Measurements from ENCODE around the gene ESCO1.

ESCO1 gene

GRCh38 chr18:21584391-21584790, 16.1 kb downstream of the ESCO1 start:
- Histone ChIP-seq H3K27ac (no peak overlapping the region), H3K27me3 (replicated peaks) (no peaks in the 10 kb centered on the region), H3K4me3 (ENCODE audit: low read depth, low read length) (no peak overlapping the region), H3K36me3 (replicated peaks) (peaks cover 2% of the 10 kb centered on the region)
- in situ Hi-C loops (cut with HindIII; ENCODE audit: low pct_ligation_motif_present, low sequenced_read_pairs) = no loop called here
- TF ChIP-seq CTCF (IDR thresholded peaks at IDR 0.05; ENCODE audit: low read depth, low read length, missing control alignments) = no peak
- no peak for DNase-seq

GRCh38 chr18:21575656-21576055, 24.8 kb downstream of the ESCO1 start:
- H3K36me3 ChIP-seq (replicated peaks) = peaks cover 22% of the 10 kb centered on the region
- no peaks in the 10 kb centered on the region for H3K27me3 ChIP-seq (replicated peaks)
- in situ Hi-C loops (cut with HindIII; ENCODE audit: low pct_ligation_motif_present, low sequenced_read_pairs) = no loop called here
- H3K4me3 ChIP-seq (ENCODE audit: low read depth, low read length) = no peak overlapping the region
- no peak for TF ChIP-seq CTCF (IDR thresholded peaks at IDR 0.05; ENCODE audit: low read depth, low read length, missing control alignments)
- DNase-seq = no peak
- no peak overlapping the region for H3K27ac ChIP-seq

GRCh38 chr18:21571772-21572171, 28.7 kb downstream of the ESCO1 start:
- TF ChIP-seq CTCF (IDR thresholded peaks at IDR 0.05; ENCODE audit: low read depth, low read length, missing control alignments) = no peak
- DNase-seq = no peak
- in situ Hi-C loops (cut with HindIII; ENCODE audit: low pct_ligation_motif_present, low sequenced_read_pairs) = no loop called here
- Histone ChIP-seq H3K27ac (no peak overlapping the region), H3K36me3 (replicated peaks) (peaks cover 28% of the 10 kb centered on the region), H3K4me3 (ENCODE audit: low read depth, low read length) (no peak overlapping the region), H3K27me3 (replicated peaks) (no peaks in the 10 kb centered on the region)

GRCh38 chr18:21559195-21559594, 41.3 kb downstream of the ESCO1 start:
- peaks cover 18% of the 10 kb centered on the region for H3K36me3 ChIP-seq (replicated peaks)
- no peaks in the 10 kb centered on the region for H3K27me3 ChIP-seq (replicated peaks)
- no peak for DNase-seq
- TF ChIP-seq CTCF (IDR thresholded peaks at IDR 0.05; ENCODE audit: low read depth, low read length, missing control alignments) = no peak
- no peak overlapping the region for H3K4me3 ChIP-seq (ENCODE audit: low read depth, low read length)
- in situ Hi-C loops (cut with HindIII; ENCODE audit: low pct_ligation_motif_present, low sequenced_read_pairs) = no loop called here
- H3K27ac ChIP-seq = no peak overlapping the region

- H3K27me3 ChIP-seq (replicated peaks) = no peaks in the 10 kb centered on the region
- no peak for TF ChIP-seq CTCF (IDR thresholded peaks at IDR 0.05; ENCODE audit: low read depth, low read length, missing control alignments)
- DNase-seq = no peak
- H3K27ac ChIP-seq = no peak overlapping the region
- H3K36me3 ChIP-seq (replicated peaks) = peaks cover 15% of the 10 kb centered on the region
- in situ Hi-C loops (cut with HindIII; ENCODE audit: low pct_ligation_motif_present, low sequenced_read_pairs) = no loop called here
- no peak overlapping the region for H3K4me3 ChIP-seq (ENCODE audit: low read depth, low read length)
Observed at GRCh38 chr18:21557607-21558253, 42.8 kb downstream of the ESCO1 start.

- H3K36me3 ChIP-seq (replicated peaks) = peaks cover 3% of the 10 kb centered on the region
- in situ Hi-C loops (cut with HindIII; ENCODE audit: low pct_ligation_motif_present, low sequenced_read_pairs) = no loop called here
- no peaks in the 10 kb centered on the region for H3K27me3 ChIP-seq (replicated peaks)
- H3K27ac ChIP-seq = no peak overlapping the region
- H3K4me3 ChIP-seq (ENCODE audit: low read depth, low read length) = no peak overlapping the region
- no peak for DNase-seq
- no peak for TF ChIP-seq CTCF (IDR thresholded peaks at IDR 0.05; ENCODE audit: low read depth, low read length, missing control alignments)
Observed at GRCh38 chr18:21550510-21550970, 50.0 kb downstream of the ESCO1 start.

Measured in brain microvascular endothelial cell (primary cell).